HG03064 (cell line): ENCODE measurements around the gene HNRNPA2B1.

Experiments
- ATAC-seq: cut with Tn5 transposase; IDR thresholded peaks from one replicate; pipeline ENCODE4 v1.9.1; 2021; ENCODE audit warnings: low read depth; ENCODE audit not compliant: unreplicated experiment

Gene HNRNPA2B1

DNA sequence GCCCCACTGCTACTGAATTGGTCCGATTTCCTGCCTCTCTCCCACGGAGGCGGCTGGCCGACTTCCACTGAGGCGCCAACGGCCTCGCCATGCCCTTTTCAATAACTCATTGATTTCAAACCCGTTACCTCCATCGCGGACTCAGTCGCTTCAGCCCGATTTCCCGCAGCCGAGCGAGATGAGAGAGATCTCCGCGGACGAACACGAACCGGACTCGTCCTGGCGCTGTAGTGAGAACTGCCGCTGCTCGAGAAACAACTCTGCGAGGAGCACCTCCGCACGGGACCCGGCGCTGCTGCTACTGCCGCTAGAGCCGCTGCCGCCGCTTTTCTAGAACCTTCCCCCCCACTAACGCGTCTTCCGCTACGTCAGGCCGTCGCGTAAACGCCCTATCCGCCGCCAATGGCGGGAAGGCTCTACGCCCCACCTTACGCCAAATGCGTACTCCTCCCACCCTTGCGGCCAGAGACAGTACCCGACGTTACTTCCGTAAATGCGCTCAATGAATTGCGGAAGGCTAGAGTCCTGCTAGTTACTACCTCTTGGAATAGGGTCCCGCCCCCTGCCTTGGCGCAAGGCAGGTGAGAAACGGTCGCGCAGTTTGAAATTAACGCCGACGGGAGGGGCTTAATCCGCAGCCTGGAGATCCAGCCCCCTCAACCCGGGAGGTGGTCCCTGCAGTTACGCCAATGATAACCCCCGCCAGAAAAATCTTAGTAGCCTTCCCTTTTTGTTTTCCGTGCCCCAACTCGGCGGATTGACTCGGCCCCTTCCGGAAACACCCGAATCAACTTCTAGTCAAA, at the start of gene HNRNPA2B1:
TSS of gene HNRNPA2B1 (minus strand) at position 303 of the 803 bp plus-strand sequence. CDS start at position 134, 169 bp downstream.
- ATAC-seq, result peak; percentile 39

DNA sequence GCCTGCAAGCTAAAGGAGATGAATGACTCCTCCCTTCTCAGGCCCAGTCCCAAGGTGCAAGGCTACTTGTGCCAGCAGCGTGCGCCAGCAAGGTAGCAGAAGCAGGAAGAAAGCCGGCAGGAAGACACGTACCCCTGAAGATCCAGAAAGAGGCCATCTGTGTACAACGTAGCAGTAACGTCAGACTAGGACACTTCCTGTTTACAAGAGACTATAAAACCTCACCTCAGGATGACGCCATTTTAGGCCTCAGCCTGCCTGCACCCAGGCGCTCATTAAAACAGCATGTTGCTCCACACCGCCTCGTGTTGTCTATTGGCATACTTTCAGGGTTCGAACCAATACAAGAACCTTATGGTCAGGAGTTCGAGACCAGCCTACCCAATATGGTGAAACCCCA, 49.7 kb upstream of the HNRNPA2B1 start:
- no peak for ATAC-seq

DNA sequence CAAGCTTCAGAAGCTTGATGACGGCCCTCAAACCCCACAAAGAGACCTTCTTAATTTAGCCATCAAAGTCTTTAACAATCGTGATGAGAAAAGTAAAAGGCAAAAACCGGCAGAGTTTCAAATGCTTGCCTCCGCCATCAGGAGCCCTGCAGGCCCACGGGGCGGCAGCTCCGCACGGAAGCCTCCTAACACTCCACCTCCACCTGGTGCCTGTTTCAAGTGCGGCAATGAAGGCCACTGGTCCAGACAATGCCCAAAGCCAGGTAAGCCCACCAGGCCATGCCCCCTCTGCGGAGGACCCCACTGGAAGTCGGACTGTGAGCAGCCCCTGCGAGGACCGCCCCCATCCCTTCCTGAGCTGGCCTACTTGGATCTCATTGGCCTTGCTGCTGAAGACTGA, 44.6 kb upstream of the HNRNPA2B1 start:
- no peak for ATAC-seq

DNA sequence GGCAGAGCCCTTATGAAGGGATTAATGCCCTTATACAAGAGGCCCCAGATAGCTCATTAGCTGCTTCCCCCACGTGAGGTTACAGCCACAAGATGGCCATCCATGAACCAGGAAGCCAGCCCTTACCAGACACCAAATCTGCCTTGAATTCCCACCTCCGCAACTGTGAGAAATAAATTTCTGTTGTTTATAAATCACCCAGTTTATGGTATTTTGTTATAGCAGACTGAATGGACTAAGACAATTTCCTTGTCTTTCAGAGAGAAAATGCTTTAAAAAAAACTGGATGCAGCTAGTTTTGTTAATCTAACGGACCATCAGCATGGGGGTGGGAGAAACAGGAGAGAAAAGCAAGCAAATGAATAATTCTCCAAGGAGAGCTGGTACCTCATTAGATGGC, 37.5 kb upstream of the HNRNPA2B1 start:
- ATAC-seq, result no peak

DNA sequence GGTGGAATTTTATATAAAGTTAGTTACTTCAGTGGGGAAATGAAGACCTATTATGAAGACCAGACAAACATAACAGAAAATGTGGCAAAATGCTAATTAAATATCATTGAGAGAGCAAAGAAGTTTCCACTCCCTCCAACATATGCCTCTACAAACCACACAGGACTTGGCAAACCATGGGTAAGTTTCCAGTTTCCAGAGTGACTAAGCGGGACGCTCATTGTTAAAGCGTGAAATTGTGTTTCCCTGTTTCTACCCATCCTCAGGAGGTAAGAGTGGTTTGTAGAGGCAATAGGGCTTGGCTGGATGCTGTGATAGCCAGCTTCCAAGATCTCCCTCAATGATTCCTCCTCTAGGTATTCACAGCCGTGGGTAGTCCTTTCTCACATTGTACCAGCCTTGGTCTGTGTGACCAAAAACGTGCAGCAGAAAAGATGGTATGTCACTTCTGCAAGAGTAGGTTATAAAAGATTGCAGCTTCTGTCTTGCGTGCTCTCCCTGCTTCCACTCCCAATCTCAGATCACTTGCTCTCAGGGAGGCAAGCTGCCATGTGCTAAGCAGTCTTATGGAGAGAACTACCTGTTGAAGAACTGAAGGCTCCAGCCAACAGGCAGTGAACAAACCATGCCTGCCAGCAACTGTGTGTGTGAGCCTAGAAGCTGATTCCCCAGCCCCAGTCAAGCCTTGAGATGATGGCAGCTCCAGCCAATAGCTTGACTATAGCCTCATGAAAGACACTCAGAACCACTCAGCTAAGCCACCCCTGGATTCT, 36.7 kb upstream of the HNRNPA2B1 start:
- no peak for ATAC-seq

DNA sequence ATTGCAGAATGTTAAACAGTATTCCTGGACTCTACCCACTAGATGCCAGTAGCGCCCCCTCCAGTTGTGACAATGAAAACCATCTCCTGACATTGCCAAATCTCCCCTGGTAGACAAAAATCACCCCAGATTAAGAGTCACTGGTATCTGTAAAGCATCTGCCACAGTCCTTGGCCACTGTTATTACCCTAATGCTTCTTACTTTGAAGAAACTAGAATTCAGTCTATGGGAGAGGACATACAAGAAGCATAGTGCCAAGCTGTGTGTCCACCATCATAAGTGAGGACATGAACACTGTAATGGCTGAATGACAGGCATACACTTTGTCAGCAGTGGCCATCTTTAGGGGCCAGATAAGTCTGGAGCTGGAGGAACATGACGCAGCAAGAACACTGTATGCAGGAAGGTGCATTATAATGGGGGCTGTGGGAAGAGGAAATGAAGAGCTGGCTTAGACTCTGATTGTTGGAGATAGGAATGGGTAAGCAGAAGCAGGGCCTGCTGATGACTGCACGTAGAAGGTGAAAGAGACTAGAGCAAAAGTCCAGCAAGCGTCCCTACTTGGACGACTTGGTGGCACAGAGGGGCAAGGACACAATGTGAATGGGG, 33.5 kb upstream of the HNRNPA2B1 start:
- no peak for ATAC-seq

DNA sequence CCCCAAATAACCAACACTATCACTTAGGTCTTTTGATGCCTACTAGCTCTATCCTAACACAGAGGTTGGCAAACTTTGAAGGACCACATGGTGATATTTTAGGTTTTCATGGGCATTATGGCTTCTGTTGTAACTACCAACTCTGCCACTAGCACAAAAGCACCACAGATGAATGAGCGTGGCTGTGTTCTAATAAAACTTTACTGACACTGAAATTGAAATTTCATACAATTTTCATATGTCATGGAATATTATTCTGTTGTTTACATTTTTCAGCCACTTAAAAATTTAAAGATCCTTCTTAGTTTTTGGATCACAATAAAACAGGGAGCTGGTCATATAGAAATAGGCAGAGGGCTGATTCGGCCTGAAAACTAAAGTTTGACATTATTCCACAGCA, 27.4 kb upstream of the HNRNPA2B1 start:
- ATAC-seq, result no peak

DNA sequence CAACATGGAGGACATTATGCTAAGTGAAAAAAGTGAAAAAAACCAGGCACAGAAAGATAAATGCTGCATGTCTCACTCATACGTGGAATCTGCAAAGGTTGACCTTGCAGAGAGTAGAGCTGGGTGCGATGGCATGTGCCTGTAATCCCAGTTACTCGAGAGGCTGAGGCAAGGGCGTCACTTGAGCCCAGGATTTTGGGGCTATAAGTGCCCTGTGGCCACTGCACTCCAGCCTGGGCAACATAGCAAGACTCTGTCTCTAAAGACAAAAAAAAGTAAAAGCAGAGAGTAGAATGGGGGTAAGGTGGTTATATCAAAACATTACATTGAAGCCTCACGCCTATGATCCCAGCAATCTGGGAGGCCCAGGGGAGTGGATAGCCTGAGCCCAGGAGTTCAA, 23.8 kb upstream of the HNRNPA2B1 start:
- ATAC-seq, result no peak

DNA sequence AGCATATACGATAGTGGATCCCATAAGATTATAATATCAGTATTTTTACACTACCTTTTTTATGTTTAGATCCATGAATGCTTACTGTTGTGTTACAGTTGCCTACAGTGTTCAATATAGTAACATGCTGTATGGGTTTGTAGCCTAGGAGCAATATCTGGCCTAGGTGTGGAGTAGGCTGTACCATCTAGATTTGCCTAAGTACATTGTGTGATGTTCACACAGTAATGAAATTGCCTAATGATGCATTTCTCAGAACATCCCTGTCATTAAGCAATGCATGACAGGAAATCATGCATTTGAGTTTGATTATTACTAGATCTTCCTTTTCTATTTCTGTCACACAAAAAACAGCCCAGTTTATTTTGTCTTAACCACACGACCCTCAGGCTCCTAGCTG, 15.5 kb upstream of the HNRNPA2B1 start:
- ATAC-seq, result no peak

DNA sequence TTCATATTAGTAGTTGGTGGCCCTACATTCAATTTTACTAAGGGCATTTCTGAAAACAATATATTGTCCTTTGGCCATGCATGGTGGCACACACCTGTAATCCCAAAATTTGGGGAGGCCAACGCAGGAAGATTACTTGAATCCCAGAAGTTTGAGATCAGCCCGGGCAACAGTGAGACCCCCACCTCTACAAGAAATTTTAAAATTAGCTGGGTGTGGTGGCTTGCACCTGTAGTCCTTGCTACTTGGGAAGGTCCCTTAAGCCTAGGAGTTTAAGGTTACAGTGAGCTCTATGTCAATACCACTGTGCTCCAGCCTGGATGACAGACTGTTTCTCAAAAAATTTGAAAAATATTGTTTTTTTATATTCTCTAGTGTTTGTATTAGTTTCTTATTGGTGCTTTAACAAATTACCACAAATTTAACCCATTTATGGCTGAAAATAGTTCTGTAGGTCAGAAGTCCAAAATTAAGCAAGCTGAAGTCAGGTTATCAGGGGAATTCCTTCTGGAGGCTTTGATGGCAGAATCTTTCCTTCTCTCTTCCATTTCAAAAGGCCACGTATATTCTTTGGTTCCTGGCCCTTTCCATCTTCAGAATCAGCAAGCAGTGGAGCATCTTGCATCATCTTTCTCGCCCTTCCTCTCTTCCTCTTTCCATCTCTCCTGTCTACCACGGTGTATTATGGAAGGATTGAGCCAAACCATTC, 13.4 kb upstream of the HNRNPA2B1 start:
- ATAC-seq, result no peak

DNA sequence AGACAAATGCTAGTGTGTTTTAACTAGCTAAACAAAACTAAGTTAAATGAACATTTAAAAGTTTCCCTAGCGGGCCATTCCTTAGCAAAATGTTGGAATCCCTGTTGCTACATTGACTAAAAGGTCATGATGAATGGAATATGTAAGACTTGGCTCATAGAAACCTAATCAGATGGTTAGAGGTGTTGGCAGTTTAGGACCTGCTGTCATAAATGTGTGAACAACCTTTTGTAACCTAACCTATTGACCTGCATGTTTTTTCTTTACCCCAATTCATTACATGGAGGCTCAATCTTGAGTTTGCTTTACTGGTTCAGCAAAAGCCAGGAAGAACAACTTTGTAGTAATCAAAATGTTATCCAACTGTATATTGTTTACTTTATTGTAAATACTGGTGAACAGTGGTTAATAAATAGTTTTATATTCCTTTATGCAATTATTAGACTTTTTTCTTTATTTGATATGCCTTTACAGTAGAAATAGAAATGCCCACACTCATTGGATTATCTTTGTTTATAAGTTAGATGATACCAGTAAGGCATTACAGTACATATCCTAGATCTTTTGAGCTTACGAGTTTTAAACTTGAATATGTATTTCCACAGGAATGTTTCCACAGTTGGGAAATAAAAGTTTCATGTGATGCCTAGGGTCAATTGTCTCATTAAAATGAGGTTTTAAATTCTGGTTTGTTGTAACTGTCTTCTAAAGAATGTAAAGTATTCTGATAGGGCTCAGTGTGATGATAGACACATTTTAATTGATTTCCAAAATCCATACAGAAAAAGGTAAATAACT, 12.6 kb upstream of the HNRNPA2B1 start:
- ATAC-seq, result no peak

DNA sequence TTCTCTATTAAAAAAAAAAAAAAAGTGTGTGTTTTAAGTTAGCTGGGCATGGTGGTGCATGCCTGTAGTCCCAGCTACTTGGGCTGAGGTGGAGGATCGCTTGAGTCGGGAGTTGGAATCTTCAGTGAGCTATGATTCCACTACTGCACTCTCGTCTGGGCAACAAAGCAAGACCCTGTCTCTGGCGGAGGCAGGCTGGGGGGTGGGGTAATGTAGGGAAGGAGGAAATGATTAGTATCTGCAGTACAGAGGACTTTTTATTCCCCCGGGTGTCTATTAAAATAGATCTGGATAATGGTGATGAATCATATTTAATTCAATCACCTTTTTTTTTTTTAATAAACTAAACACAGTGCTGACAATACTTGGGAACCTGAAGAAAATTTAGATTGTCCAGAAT, 7.5 kb upstream of the HNRNPA2B1 start:
- ATAC-seq, result no peak

DNA sequence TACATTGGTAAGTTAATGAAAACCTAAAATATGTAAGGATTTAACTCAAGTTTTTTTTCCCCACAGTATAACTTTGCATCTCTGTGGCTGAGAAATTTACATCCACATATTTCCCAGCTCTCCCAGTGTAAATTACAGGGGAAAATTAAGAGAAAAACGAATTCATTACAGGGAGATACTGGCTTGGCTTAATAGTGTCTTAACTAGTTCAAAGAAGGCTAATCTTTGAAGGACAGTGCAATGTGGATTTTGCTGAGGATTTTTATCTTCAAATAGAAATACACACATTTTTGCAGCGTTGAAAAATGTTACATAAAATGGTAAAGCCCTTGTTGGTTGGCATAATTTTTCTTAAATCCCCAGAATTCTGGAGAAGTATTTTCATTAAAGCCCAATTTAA, 2.5 kb upstream of the HNRNPA2B1 start:
- no peak for ATAC-seq

DNA sequence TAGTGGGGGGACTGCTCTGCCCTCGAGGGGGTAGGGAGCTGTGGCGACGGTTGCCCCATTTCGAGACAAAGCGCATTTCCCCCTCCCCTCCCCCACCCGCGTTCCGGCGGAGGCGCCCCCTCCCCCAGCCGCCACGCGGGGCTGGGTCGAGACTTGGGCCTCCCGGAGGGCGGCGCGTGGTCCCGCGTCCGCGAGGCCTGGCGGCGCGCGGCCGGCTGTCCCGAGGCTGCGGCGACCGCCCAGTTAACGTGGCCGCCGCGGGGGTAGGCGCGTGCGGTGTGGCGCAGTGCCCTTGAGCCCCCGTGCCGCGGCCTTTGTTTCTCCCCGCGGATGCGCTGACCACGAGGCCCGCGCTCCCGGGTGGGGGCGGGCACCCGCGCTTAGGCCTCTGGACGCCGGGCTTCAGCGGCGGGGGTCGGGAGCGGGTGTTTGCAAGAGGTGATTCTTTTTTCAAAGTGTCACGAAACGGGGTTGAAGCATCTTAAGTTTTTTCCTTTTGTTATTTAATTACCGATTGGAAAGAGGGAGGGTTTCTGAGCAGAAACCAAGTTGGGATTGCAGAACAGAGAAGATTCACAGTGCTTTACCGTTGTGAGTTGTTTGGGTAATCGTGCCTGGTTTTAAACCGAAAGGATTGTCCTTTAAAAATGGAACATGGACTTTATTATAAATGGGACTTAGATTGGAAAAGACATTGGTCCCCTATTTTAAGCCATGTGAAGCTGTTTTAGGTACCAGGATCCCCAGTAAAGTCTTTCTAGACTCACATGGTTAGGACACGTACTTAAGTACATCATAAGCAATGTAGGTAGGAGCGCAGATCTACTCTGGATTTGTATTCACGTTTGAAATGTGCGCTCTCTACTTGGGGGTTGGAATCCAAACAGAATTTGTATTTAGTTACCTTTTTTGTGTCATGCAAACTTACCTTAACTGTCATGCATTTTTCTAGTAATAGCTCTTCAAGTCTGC, 1.8 kb upstream of the HNRNPA2B1 start:
- peak; percentile 12 for ATAC-seq

DNA sequence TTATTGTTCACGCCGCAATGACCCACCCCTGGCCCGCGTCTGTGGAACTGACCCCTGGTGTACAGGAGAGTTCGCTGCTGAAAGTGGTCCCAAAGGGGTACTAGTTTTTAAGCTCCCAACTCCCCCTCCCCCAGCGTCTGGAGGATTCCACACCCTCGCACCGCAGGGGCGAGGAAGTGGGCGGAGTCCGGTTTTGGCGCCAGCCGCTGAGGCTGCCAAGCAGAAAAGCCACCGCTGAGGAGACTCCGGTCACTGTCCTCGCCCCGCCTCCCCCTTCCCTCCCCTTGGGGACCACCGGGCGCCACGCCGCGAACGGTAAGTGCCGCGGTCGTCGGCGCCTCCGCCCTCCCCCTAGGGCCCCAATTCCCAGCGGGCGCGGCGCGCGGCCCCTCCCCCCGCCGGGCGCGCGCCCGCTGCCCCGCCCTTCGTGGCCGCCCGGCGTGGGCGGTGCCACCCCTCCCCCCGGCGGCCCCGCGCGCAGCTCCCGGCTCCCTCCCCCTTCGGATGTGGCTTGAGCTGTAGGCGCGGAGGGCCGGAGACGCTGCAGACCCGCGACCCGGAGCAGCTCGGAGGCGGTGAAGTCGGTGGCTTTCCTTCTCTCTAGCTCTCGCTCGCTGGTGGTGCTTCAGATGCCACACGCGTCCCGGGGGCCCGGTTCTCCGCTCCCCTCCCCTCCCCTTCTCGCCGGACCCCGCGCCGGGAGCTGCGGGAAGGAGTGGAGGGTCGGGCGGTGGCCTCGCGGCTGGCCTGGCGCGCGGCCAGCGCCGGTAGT, 887 bp upstream of the HNRNPA2B1 start, which contains the start of gene CBX3:
TSS of gene CBX3 (plus strand) at position 499 of the 772 bp plus-strand sequence. CDS start 1,254 bp downstream, outside the sequence.
- ATAC-seq, result peak; percentile 46

DNA sequence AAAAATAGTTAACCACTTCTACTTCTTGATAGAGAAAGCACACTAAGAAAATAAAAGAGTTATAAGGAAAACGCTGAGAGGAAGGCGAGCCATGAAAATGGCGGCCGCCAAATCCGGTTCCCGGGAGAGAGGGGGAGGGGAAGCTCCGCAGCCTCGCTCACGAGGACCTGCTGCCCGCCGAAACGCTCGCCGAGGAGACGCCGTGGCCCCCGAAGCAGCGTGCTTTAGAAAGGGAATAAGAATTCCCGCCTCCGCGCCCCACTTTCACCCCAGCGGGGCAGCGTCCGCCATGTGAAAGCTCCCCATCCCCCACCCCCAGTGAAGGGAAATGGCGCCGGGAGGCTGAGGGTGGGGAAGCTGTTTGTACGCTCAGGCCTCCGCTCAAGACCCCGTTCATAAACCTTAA, 505 bp downstream of the HNRNPA2B1 start:
- ATAC-seq, result peak; percentile 3

DNA sequence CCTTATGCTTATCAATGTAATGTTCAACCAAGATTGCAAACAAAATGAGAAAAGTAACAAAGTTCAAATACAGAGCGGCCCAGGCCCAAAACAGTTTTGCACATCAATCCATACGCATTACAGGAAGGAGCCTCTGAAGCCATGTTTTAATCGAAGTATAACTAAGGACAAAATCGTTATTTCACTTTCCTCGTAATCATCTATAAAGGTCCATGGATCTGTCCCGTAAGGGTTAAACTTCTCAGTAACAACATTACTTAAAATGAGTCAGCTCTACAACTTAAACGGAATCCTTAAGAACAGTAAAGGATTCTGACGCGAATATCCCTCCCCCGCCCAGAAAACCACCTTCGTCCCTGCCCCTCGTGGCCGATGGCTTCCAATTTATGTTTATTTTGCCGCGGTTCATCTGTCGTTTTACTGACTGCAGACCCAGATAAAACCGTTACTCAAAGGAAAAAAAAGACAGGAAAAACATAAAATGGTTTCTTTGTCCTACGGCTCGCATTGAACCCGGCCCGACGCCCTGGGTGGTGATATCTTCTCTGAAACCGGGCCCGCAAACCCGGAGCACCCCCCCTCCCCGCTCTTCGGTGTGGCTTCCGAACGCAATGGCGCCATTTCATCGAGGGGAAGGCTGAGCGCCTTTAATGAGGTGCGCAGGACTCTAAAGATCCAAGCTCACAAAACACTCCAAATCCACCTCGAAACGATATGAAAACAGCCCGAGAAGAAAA, 1.1 kb downstream of the HNRNPA2B1 start:
- ATAC-seq, result no peak
